NAMALWA (cell line): ENCODE results near the gene MYOF.
"Not testable (repeated sequence)": the region's sequence is repeated elsewhere in the genome, so short reads cannot be mapped to it uniquely, and the experiment has no call there.

Source experiments
- DNase-seq: peaks from one replicate; pipeline ENCODE4 v3.0.0-alpha.2; 2015; ENCODE audit warnings: low spot score

MYOF gene

GRCh38 chr10:93454146-93454545, 28.0 kb downstream of the MYOF start:
- no peak for DNase-seq

- no peak for DNase-seq
Observed at GRCh38 chr10:93452143-93452542, 30.0 kb downstream of the MYOF start.

- no peak for DNase-seq
Observed at GRCh38 chr10:93451244-93451947, 30.7 kb downstream of the MYOF start.

- DNase-seq = no peak
Observed at GRCh38 chr10:93447970-93448369, 34.2 kb downstream of the MYOF start.

- no peak for DNase-seq
Observed at GRCh38 chr10:93447019-93447418, 35.1 kb downstream of the MYOF start.

GRCh38 chr10:93445978-93446720, 36.0 kb downstream of the MYOF start:
- DNase-seq = no peak

GRCh38 chr10:93445097-93445960, 36.8 kb downstream of the MYOF start:
- DNase-seq = peak; percentile 12

GRCh38 chr10:93443481-93443880, 38.7 kb downstream of the MYOF start:
- no peak for DNase-seq

- DNase-seq = not testable (repeated sequence)
Observed at GRCh38 chr10:93442721-93443120, 39.4 kb downstream of the MYOF start.

- no peak for DNase-seq
Observed at GRCh38 chr10:93440591-93441091, 41.5 kb downstream of the MYOF start.

GRCh38 chr10:93438613-93439253, 43.4 kb downstream of the MYOF start:
- no peak for DNase-seq

- no peak for DNase-seq
Observed at GRCh38 chr10:93437946-93438612, 44.1 kb downstream of the MYOF start.

GRCh38 chr10:93437086-93437945, 44.8 kb downstream of the MYOF start:
- DNase-seq = no peak

- no peak for DNase-seq
Observed at GRCh38 chr10:93436591-93437085, 45.5 kb downstream of the MYOF start.

GRCh38 chr10:93435621-93436397, 46.3 kb downstream of the MYOF start:
- no peak for DNase-seq

- no peak for DNase-seq
Observed at GRCh38 chr10:93434991-93435491, 47.1 kb downstream of the MYOF start.

GRCh38 chr10:93431361-93431760, 50.8 kb downstream of the MYOF start:
- no peak for DNase-seq

- DNase-seq = no peak
Observed at GRCh38 chr10:93425861-93426260, 56.3 kb downstream of the MYOF start.

- DNase-seq = no peak
Observed at GRCh38 chr10:93422118-93422517, 60.0 kb downstream of the MYOF start.
